CD4-positive, alpha-beta T cell treated with Interleukin-4 for 4 hours (primary cell): ENCODE measurements around the gene NEIL1.
"Not testable (repeated sequence)": the region's sequence is repeated elsewhere in the genome, so short reads cannot be mapped to it uniquely, and the experiment has no call there.

ENCODE experiments used
- DNase-seq: peaks from one replicate; pipeline ENCODE4 v3.0.0-alpha.2; 2020

The NEIL1 gene

DNA sequence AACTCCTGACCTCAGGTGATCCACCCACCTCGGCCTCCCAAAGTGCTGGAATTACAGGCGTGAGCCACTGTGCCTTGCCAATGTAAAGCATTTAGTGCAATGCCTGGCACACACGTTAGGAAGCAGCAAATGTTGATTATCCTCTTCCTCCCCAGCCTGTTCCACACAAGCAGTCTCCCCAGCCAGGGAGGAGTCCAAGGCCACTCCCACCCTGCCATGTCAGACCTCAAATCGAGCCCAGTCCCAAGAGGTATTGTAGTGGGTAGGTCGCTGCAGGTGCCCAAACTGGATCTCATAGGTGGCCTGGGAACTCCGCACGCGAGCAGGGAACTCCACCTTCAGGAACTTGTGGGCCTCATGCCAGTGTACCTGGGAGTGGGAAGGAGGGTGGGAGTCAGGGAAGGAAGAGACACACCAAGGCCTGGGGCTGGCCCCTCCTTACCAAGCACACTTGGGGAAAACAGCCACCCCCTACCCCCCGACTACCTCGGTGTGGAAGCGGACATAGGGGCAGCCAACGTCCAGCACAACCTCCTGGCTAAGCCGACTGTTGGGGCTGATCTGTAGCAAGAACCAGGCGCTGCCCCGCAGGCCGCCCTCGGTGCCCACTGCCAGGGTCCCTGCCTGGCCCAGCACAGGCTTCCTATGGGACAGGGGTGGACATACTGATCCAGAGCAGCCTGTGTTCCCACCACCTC lies 11.3 kb downstream of the NEIL1 start:
- DNase-seq: no peak

DNA sequence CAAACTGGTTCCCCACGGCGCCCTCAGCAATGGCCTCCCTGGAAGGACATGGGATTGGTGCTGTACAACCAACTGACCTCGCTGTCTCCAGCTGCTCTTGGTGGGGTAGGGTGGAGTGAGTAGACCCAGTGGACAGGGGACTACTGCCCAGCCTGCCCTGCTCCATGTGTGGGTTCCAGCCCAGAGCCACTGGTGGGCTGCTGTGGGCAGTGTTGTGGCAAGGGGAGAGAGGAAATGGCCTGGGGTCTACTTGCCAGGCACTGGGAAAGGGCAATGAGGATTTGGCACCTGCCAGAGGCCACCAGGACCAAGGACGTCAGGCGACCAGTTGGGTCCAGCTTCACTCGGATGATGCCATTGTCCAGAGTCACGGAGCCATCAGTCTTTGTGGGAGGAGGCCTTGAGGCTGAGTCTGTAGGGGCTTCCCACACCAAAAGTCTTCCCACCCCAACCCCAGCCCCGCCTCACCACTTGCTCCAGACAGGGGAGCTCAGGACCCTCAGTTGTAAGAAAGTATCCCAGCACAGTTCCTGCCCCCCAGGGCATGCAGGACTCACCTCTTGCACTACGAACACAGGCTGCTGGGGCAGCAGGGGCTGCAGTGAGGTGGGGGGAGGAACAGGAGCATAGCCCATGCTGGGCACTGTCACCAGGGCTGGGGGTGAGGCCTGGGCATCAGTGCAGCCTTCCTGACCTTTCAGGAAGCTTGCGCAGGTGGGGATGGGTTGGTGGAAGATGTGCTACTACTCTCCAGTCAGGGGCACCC lies 12.1 kb downstream of the NEIL1 start:
- no peak for DNase-seq

DNA sequence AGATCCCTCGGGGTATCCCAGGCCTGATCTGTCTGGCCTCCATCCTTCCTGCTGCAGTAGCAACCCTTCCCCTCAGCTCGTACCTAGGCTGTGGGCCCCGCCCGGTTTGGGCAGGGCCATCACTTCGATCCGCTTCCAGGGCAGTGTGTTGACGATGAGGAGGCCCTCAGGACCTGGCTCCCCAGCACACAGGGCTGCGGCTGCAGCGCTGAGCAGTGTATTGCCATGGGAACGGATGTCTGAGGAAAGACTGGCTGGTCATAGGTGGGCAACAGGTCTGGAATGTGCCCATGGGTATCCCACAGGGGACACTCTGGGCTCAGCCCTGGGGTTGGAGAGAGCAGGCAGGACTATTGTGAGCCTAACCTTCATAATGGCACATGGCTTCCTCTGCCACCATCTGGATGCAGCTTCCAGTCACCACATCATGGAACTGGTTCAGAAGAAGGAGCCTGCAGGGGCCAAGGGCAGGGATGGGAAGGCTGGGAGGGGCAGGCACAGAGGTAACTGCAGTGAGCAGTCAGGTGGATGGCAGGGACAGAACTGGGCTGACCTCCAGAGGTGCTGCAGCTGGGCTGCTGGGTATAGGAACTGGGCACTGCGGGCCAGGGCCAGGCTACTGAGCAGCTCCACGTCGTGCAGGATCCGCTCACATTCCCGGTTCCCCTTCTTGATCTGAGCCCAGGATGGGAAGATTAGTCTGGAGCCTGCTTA lies 12.9 kb downstream of the NEIL1 start:
- no peak for DNase-seq

DNA sequence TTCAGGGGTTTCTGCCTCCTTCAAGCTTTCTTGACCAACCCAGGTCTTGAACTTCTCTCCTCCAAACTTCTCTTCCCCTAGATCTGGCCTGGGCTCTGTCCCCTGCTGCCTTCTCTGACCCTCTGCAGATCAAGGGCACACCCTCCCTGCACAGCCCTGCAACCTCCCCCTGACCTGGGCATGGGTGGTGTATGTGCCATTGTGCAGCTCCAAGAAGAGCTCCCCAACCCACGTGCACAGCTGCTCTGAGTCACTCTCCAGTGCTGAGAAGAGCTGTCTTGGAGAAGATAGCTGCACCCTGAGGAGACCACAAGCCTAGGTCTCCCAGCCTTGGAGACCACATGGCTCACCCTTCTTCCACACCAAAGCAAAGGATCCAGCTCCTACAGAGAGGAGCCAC lies 13.6 kb downstream of the NEIL1 start:
- DNase-seq: no peak

DNA sequence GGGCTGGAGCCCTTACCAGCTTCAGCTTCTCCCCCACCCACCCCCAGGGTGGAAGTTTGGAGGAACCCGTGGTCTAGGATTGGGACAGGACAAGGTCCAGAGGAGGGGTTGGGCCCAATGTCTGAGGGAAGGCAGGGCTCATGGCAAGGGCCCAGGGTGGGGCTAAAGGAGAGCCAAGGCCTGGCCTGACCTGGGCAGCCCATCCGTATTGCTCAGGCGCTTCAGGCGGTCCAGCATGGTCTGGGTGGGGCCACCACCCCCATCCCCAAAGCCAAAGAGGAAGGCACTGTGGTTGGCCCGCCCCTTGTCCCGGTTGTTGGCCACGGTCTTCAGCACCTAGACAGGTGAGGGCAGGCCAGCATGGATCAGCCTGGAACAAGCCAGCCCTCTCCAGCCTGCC lies 14.0 kb downstream of the NEIL1 start:
- DNase-seq: no peak

DNA sequence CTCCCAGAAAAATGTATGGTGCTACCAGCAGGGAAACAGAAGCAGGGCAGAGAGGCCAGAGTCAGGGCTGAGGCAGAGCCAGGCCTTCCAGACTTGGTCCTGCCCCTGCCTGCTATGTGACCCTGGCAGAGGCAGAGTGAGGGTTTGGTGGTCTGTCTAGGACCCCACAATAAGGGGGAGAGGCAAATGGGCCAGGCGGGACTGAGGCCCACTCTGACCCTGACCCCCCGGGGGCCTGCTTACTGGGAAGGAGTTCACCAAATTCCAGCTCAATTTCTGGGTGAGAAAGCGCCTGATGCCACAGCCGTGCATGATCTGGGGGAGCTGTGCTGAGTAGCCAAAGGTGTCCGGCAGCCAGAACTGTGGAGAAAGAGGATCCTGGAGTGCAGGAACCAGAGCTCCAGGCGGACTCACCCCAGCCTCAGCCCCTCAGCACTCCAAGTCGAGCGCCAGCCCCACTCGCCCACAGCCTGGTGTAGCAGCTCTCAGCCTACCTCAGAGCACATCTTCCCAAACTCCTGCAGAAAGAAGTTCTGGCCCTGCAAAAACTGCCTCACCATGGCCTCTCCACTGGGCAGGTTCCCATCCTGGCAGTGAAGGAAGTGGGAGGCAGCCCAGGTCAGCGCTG lies 14.6 kb downstream of the NEIL1 start:
- no peak for DNase-seq

DNA sequence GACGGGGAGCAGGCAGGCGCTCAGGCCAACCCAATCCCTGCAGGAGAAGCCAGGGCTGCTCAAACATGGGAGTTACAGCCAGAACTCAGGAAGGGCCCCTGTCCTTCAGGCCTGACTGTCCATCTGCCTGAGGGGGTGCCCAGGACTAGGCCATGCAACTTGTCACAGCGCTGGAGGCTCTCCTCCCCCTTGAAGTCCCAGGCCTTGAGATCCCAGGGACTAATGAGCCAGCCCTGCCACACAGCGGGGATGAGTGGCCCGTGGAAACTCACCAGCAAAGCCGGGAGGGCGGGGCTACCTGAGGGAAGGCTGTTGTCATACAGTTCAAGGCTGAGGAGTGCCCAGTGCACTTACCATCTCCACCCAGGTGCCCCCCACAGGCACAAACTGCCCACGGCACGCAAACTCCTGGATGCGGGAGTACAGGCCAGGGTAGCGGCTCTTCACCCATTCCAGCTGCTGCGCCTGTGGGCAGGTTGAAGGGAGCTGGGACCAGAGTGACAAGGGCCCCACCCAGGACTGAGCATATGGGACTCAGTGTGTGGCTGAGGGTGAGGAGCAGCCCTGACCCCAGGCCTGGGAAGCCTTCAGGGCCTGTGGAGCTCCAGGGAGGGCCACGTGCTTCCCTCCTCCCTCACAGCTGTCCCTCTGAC lies 15.3 kb downstream of the NEIL1 start:
- no peak for DNase-seq

DNA sequence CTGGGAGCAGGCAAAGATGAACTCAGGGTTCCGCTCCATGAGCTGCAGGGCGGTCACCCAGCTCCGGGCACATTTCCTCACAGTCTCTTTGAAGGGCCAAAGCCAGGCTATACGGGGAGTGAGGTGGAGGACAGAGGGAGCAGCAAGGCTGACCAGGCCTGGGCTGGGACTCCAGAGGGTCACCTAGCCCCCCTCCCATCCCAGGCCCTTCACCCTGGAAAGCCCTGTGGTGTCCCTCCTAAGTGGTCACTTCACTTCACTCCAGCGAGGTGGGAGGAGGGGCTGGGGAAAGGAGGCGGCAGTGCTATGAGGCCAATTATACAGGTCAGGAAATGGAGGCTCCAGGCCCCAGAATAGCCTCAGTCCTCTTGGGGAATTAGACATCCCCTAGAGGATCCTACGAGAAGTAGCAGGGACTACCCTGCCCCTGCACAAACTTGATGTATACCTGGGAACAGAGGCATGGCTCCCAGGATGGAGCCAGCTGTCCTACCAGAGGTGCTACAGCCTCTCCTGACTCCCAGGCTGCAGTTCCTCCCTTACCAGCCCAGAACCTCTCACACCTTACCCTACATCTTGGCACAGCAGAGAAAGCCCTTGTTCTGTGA lies 15.9 kb downstream of the NEIL1 start:
- DNase-seq: no peak

DNA sequence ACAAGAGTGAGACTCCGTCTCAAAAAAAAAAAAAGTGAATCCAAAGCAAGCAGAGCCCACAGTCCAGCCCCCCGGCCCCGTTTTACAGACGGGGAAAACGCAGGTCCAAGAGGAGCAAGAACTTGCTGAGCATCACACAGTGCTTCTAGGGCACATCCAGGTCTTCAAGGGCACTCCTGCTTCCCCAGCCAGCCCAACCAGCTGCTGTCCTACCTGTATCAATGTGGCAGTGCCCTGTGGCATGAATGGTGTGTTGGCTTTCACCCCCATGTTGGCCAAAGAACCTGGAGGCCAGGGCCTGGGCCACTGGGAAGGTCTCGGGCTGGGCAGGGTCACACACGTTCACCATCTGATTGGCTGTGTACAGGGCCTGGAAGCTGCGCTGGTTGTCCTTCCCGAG lies 16.9 kb downstream of the NEIL1 start:
- no peak for DNase-seq

DNA sequence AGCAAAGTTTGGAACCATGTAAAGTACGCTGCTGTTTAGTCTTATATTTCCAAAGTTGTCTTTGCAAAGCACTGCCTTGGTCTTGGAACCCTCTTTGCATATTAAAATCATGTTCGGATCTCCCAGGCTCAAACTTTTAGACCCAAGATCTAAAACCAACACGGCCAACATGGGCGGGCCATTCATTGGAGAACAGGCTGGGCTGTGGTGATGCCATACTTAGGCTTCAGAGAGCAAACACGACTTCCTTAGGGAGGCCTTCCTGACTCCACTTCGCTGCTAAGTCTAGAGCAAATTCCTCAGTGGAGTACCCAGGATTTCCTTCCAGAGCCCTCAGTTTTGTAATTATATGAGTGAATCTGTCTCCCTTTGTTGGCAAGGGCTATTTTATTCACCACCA lies 18.0 kb downstream of the NEIL1 start:
- no peak for DNase-seq

DNA sequence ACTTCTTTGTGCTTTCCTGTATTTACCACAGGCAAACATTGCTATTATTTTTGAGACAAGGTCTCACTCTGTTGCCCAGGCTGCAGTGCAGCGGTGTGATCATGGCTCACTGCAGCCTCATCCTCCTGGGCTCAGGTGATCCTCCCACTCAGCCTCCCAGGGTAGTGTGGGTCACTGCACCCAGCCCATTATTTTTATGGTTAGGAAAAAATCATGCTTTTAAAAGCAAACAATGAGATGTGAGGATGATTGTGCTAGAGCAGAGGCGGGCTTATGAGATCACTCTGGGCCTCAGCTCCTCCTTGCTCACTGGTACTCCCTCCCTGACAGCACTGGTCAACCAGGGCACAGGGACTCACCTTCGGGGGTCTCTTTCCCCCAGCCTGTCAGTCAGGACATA lies 19.3 kb downstream of the NEIL1 start:
- no peak for DNase-seq

DNA sequence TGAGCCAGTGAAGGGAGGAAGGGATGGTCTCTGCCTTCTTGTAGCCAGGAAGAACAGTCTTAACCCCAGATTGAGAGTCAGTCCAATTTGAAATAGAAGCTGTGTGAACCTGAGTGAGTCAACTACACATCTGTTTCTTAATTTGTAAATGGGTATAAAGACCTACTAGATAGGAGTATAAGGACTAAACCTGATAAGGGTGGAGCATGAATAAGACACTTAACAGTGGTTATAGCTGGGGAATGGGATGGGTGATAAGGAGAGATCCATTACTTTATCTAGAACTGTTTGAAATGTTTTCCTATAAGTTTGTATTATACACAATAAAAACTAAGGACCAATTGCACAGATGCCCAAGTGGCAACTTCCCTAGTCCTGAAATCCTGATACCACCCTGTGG lies 20.2 kb downstream of the NEIL1 start:
- no peak for DNase-seq

DNA sequence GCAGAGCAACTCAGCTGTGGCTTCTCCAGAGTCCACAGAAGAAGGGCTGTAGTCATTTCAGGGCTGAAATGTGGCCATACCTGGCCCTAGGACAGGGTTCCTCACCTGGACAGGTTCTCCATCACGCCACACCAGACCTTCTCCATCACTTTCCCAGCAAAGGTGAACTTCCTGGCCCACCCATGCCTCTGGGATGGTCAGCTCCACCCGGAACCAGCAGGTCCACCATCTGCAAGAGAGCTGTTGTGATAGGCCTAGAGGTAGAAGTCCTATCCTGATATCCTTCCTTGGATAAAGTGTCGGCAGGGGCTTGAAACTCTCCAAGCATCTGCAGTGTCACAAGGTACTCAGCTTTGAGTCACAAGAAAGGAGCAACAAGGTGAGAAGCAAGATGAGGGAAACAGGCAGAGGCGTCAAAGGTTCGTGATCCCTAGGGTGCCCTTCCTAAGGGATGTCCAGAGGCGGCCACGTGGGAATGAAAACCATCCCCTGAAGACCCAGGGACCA lies 20.6 kb downstream of the NEIL1 start:
- DNase-seq: no peak

DNA sequence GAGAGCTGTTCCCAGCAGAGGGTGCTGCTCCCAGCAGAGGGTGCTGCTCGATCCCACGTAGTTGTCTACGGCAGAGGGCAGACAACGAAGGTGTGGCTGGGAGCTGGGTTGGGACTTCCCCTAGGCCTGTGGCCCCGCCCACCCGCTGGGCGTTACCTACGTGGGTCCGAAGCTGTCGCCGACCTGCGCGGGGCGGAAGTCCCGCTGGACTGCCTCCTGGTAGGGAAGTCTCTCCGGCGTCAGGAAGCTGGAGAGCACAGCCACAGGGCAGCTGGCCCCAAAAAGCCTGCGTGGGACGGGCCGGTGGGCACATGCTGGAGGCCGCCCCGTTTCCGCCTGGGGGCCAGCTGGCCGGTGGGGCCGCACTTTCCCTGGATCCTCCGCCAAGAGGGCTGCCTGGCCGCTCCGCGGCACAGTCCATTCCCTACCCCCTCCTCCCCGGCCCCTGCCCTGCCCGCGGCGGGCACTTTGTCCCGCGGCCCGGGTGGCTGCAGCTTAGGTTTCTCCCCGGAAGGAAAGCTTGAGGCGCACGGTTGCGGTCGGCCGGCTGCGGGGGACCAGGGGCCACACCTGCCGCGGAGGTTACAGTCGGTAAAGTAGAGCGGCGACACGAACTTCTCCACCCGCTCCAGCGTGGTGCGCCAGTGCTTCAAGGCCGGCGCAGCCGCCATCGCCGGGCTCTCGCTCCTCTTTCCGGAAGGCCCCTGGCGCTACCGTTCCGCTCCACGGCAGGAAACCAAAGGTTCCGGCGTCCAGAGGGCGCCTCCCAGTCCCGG lies 21.3 kb downstream of the NEIL1 start, which contains the start of gene MAN2C1:
TSS of gene MAN2C1 (minus strand) at position 695 of the 776 bp plus-strand sequence. CDS start at position 671, 24 bp downstream.
- peak; percentile 92 for DNase-seq

DNA sequence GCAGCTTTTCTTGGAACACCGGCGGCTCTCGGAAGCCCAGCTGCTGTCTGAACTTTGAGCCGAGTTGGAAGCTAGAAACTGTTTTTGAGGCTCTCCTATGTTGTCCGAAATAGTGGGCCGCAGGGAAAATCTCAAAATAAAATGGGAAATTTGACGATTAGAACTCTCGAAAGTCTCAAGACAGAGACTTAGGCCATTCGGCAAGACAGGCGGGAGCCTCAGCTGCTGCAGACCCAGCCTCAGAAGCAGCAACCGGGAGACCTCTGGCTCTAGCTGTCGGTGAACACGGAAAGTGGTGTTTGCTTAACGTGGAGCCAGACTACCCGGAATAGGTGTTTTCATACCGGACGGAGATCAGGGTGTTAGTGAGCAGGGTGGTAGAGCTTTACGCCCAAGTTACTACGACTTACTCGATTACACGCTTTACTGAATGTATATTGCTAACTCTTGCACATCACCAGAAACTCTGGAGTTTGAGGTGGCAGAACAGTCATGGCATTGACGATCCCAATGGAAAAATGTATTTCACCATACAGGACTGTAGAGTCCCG lies 21.9 kb downstream of the NEIL1 start:
- DNase-seq: peak; percentile 10

DNA sequence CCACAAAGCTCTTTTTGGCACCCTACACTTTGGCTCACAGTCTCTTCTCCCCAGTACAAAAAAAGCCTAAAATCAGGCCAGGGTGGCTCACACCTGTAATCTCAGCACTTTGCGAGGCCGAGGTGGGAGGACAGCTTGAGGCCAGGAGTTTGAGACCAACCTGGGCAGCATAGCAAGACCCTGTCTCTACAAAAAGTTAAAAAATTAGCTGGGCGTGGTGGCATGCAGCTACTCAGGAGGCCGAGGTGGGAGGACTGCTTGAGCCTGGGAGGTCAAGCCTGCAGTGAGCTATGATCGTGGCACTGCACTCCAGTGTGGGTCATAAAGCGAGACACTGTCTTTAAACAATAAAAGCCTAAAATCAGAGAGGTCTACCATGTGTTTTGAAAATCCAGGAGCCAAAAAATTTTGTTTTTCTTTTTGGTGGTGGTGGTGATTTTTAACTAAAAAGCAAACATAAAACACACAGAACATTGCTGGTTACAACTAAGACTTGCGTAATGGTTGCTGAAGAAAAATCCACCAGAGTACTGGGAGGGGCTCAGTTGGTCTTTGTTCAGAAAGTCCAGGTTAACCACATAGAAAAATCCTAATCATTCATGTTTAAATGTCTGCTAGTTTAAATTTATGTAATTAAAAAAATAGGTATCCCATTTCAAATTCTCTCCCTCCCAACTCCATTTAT lies 23.2 kb downstream of the NEIL1 start:
- no peak for DNase-seq

DNA sequence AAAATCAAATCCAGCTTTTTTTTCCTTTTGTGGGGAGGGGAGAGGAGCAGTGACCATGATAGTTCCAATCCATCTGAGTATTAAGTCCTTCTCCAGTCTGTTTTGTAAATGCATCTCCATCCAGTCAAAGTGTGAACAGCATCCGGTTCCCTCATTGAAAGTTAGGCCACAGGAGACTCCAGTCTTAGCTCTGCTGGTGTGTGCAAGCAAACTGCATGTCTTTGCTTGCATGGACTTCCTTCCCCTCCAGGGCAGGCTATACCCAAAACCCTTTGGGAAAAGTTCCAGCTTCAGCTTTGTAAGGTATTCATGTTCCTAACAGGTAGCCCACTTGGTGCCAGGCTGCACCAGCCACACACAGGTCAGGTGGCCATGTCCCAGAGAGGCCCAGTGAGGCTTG lies 24.6 kb downstream of the NEIL1 start:
- no peak for DNase-seq

DNA sequence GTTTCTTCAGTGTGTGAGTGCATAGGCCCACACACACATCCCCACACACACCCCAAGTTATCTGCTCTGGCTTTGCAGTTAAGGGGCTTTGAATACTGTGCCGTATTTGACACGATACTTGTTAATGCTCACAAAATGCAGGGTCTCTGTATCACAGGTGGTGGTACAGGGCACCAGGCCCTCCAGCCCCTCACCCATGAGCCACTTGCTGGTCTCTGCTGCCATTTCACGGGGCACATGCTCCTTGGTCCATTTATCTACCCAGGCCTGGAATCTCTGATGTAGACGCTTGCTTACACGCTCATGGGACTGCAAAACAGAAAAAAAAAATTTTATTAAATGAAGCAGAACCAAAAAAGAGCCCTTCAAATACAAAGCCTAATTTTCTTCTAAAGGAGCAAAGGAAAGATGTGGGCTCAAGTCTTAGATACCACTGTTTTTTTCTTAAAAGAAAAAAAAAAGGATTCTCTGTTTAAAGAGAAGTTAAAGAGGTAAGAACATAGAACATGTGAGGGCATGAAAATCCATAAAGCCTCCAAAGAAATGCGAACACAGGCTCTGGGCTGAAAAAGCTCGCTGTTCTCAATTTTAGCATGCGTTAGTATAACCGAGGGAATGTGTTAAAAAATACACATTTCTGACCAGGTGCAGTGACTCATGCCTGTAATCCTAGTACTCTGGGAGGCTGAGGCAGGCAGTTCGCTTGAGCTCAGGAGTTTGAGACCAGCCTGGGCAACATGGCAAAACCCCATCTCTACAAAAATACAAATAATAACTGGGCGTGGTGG lies 25.3 kb downstream of the NEIL1 start:
- no peak for DNase-seq

DNA sequence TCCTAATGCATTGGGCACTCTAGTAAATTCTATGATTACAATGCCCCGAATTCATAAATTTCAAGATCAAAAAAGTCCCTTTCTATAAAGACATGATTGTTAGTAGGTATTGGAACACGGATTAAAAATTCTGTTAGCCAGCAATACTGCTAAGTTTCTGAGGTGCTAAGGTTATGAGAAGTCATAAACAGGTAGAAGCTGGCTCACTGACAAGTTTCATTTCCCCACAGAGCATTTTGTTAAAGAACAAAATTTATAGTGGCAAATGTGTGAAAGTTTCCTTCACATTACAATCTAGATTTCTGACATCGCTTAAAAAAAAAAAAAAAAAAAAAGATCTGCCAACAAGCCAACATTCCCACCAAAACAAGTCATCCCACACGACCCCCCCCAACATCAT lies 33.9 kb downstream of the NEIL1 start:
- DNase-seq: no peak

DNA sequence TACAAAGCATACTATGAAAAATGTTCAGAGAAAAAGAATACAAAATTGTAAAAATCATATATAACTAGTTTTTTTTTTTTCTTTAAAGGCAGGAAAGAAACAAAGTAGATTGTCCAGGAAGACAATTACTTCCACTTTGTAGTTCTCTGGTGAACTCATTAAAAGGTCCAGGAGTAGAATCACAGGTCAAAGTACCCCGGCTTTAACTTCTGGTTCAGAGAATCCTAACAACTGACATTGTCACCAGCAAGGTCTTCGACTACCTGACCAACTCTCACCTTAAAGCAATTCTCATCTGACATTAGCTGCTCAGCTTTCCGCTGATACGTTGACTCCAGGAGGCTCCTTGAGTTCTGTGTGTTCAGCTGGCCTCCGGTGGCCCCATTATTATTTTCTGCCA lies 37.1 kb downstream of the NEIL1 start:
- DNase-seq: not testable (repeated sequence)
